Measurements from ENCODE around the gene SMCR8.
A peak's percentile ranks its signal among the peaks of the same experiment; 100 is the strongest.
"Not testable (repeated sequence)": the region's sequence is repeated elsewhere in the genome, so short reads cannot be mapped to it uniquely, and the experiment has no call there.

The SMCR8 gene

DNA sequence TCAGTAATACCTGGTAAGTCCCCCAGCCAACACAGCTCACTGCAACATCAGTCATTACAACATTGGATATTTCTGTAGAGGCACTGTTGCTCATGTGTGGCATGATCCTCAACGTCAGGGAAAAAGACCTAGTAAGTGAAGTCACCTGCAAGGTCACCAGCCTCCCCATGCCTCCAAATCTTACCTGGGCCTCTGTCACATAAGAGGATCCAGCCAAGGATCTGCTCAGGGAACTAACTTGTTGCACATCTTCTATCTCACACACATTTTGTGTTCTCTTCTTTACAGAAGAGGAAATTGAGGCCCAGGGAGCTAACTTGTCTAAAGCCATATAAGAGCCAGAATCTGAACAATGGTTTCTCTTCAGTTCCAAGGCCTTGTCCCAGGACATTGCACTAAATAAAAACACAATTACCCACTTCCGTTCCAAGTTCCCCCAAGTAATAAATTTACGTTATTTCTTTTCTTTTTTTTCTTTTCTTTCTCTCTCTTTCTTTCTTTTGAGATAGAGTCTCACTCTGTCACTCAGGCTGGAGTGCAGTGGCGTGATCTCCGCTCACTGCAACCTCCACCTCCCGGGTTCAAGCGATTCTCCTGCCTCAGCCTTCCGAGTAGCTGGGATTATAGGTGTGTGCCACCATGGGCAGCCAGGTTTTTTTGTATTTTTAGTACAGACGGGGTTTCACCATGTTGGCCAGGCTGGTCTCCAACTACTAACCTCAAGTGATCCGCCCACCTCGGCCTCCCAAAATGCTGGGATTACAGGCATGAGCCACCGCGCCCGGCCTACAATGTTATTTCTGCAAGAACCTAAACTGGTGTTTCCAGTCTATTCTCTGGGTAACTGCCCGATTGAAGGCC, 47.0 kb downstream of the SMCR8 start:
- no peak for DNase-seq (ENCODE audit: low spot score)

DNA sequence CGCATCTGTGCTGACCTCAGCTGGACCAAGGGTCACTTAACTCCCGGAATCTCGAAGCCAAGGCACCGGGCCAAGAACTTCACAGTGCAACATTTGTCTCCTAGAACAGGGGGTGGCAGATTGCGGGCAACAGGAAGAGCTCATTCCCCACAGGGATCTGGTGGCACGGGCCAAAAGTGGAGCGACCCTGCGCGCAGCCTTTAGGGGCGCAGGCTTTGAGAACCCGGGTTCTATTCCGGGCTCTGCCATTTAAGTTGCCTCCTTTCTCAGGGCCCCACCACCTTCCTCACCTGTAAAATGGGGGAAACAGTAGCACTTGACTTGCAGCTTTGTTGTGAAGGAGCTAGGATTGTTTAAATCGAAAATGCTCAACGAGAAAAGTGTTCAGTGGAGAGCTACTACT, 47.6 kb downstream of the SMCR8 start:
- DNase-seq (ENCODE audit: low spot score): peak; percentile 36

DNA sequence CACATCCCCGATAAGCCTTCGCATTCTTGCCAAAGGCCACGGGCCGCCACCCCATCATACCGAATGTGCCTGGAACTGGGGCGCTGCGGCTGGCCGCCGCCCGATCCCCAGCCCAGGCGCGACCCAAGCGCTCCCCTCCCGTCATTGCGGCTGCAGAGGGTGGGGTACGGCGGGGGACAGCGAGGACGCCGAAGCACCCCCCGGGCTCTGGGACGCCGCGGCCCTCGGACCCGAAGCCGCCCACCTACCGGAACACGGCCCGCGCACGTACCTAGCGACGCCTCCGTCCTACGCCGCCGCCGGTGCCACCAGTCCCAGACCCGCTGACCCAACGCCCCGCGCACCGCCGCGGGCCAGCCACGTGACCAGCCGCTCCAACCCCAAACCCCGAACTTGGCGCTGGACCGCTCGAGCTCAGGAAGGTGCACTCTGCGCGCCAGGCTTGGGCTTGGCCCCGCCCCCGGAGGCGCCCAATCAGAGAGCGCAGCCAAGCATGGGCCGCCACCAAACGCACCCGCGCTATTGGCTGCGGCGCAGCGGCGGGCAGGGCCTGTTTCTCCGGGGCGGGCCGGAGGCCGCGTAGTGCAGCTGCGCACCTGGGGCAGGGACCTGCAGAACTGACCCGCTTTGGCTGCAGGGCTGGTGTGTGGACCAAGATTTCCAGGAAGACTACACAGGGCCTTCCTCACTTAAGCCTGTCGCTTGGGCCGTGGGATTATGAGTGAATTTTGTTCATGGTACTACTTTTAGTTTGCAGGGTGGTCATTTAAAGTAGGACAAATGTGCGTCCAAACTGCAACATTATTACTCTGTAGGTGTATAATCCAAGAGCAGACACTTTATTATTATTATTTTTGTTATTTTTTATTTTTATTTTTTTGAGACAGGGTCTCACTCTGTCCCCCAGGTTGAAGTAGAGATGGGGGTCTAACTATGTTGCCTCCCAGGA, 48.3 kb downstream of the SMCR8 start, which contains the start of gene SHMT1:
TSS of gene SHMT1 (minus strand) at position 450 of the 949 bp plus-strand sequence. CDS start 7,569 bp downstream, outside the sequence.
- peak; percentile 98 for DNase-seq (ENCODE audit: low spot score)

- no peak for DNase-seq (ENCODE audit: low spot score)
Observed at GRCh38 chr17:18364166-18364565, 49.1 kb downstream of the SMCR8 start.

- no peak for DNase-seq (ENCODE audit: low spot score)
Observed at GRCh38 chr17:18368946-18369345, 53.9 kb downstream of the SMCR8 start.

DNA sequence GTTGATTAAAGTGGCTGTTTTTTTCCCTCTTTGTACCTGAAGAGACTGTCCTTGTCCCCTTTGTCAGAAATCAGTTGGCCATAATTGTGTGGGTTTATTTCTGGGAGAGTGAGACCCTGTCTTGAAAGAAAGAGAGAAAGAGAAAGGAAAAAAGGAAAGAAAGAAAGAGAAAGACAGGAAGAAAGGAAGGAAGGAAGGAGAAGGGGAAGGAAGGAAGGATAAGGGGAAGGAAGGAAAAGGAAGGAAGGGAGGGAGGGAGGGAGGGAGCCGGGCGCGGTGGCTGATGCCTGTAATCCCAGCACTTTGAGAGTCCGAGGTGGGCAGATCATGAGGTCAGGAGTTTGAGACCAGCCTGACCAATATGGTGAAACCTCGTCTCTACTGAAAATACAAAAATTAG, 55.7 kb downstream of the SMCR8 start:
- no peak for DNase-seq (ENCODE audit: low spot score)

DNA sequence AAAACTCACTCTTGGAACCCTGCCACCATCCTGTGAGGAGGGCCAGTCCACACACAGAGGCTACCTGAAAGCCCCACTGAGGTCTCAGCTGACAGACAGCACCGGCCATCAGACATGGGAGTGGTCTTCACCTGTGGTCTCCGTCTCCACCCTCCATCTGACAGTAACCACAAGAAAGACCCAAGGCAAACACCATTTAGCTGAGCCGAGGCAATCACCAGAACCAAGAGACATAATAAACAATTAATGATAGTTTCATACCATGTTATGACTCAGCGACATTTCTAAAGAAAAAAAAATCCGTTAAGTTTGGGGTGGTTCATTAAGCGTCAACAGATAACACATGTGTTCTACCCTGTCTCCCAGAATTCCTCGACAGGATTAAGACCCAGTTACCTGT, 56.4 kb downstream of the SMCR8 start:
- no peak for DNase-seq (ENCODE audit: low spot score)

- DNase-seq (ENCODE audit: low spot score): not testable (repeated sequence)
Observed at GRCh38 chr17:18373181-18373580, 58.1 kb downstream of the SMCR8 start.

DNA sequence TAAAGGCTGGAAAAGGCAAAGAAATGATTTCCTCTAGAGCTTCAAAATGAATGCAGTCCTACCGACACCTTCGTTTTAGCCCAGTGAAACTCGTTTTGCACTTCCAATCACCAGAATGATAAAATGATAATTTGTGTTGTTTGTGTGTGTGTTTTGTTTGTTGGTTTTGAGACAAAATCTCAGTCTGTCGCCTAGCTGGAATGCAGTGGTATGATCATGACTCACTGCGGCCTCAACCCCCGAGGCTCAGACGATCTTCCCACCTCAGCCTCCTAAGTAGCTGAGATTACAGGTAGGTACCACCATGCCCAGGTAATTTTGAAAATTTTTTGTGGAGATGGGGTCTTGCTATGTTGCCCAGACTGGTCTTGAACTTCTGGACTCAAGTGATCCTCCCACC, 59.1 kb downstream of the SMCR8 start:
- no peak for DNase-seq (ENCODE audit: low spot score)

Data from AG08396 (cell line).